ENCODE measurements around the gene ERBB4. TPM values are rescaled to one million over a fixed set of nuclear protein-coding genes. Genes with fewer than 3 reads are reported as not detected.
A peak's percentile ranks its signal among the peaks of the same experiment; 100 is the strongest.
"Not testable (repeated sequence)": the region's sequence is repeated elsewhere in the genome, so short reads cannot be mapped to it uniquely, and the experiment has no call there.

ERBB4 gene
- total RNA-seq, 1 donor from 2014 or later, result 0.05 TPM

- DNase-seq (ENCODE audit: low spot score) (no peak), ATAC-seq (no peak)
Observed at GRCh38 chr2:211760103-211760502, 778.5 kb downstream of the ERBB4 start.

- no peak for DNase-seq (ENCODE audit: low spot score)
Observed at GRCh38 chr2:211756266-211756665, 782.3 kb downstream of the ERBB4 start.

GRCh38 chr2:211755187-211755586, 783.4 kb downstream of the ERBB4 start:
- ATAC-seq, result no peak
- DNase-seq (ENCODE audit: low spot score), result no peak

More at GRCh38 chr2:211756266-211756665, 782.3 kb downstream of the ERBB4 start:
- ATAC-seq, result no peak

DNA sequence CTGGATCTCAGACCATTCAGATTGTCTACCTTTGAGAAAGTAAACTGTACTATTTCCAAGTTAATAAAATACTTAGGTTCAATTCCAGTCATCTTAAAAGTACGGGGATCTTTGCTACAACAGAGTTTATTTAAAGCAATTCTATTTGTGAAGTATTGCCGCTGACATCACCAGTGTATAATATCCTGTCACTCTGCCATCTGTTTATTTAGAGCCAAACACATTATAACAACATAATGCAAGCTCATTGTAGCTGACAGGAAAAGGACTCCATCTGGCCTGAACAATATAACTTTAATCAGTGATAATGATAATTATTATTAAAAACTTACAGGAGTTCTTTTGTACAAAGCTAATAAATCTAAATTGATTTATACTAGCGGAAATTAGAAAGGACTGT, 786.8 kb downstream of the ERBB4 start:
- DNase-seq (ENCODE audit: low spot score) (no peak), ATAC-seq (no peak)

DNA sequence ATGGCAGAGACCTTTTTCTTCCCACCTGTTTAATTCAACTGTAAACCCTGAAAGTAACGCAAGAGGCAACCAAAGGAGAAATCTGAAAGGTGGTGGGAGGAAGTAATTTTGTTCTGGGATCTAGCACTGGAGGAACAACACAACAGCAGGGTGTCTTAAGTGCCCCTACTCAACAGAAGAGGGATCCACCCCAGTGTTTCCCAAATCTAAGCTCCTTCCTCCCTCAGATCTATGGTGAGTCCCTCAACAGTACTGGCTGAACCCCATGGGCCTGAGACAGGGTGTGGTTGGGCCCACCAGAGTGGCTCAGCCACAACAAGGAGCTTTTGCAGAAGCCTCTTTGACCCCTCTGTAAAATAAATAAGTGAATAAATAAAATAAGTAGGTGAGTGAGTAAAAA, 790.3 kb downstream of the ERBB4 start:
- DNase-seq (ENCODE audit: low spot score) (no peak), ATAC-seq (no peak)

DNA sequence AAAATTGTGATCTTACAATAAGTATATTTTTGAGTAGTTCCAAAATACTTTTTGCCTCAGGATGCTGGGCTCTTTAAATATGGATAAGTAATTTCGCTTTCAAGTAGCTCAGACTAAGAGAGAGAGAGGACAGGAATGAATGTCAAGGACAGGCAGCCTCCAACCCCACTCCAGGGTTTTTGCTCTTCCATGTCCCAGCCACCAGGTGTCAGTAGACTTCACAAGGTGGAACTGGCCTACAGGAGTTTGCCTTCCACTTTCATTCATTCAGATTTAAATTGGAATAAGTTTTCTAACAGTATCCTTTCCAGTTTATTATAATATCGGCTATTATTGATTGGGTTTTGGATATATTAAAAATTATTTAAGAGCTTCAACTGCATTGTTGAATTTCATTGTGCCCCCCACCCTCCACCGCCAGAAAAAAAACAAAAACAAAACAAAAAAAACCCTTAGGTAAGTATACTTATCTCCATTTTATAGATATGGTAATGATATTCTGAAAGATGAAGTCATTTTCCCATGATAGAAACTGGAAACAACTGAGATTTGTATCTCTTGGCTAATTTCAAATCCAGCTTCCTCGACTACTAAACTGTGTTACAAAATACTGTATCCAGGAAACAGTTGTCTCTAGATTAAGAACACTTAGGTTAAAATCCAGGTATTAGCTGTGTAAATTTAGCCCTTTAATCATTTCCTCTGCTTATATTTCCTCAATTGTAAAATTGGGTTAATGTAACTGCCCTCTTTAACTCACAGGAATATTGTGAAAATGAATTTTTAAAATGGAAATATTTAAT, 793.1 kb downstream of the ERBB4 start:
- DNase-seq (ENCODE audit: low spot score), result no peak
- peak; percentile 92 for ATAC-seq

DNA sequence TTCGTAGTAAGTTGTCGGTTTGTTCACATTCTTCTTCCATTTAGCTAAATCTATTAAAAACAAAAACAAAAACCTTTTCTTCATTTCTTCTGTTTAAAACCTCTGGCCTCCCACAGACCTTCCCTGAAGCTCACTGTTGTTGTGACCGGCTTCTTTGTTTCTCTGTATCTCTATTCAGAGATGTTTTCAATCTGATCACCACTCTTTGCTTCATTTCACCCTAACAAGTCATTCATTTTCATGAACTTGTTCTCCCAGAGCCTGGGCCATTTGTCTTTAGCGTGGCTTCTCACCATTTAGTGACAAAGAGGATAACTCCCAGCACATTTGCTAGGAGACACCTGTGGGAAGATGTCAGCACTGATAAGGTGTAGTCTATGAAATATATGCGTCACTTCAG, 794.2 kb downstream of the ERBB4 start:
- DNase-seq (ENCODE audit: low spot score) (no peak), ATAC-seq (no peak)

DNA sequence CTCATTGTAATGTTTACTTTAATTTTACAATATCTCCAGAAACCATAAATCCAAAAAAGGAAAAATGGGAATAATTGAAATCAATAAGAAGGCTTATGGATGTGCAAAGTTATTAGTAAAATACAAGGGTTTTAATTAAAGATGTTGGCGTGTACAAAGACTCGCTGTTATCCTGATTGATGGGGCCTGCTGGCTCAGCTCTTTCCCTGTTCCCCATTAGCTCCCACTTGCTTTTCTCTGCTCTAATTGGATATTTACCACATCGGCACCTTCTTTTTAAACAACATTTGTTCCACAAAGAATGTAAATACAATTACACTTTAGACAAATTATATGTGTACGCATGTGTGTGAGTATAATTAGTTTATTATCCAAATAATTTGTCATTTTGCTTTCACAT, 796.6 kb downstream of the ERBB4 start:
- no peak for DNase-seq (ENCODE audit: low spot score)
- ATAC-seq, result no peak

- ATAC-seq (no peak), DNase-seq (ENCODE audit: low spot score) (no peak)
Observed at GRCh38 chr2:211737282-211737681, 801.3 kb downstream of the ERBB4 start.

DNA sequence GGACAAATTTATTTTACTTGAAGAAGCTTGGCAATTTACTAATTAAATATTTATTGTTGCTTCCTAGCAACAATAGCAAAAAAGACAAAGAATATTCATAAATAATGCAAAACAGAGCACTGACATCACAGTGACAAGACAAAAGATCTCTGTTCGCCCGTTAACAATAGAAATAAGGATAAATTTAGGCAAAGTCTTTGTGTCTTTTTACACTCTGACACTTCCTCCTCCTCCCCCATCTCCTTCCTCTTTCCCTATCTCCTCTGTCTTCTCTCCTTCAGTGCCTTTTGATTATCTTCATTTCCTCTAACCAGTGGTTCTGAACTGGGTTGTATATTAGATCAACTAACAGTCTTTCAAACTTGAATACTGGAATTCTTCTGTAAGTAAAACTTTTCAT, 808.4 kb downstream of the ERBB4 start:
- ATAC-seq (no peak), DNase-seq (ENCODE audit: low spot score) (no peak)

DNA sequence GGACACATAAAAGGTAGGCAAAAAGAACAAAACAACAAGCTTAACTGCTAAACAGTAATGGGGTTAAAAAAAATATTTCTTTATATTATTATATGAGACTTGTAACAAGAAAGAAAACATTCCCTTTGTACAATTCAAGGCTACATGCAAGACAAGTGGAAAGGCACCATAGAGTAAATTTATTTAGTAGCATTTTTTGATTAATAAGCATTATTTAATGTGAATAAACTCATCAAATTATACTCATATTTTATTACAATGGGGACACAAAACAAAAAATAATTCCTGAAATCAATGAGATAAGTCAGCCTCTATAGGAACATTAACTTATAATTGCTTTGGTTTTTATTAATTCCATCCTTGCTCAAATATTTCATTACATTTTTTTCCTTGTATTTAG, 809.2 kb downstream of the ERBB4 start:
- ATAC-seq (no peak), DNase-seq (ENCODE audit: low spot score) (no peak)

DNA sequence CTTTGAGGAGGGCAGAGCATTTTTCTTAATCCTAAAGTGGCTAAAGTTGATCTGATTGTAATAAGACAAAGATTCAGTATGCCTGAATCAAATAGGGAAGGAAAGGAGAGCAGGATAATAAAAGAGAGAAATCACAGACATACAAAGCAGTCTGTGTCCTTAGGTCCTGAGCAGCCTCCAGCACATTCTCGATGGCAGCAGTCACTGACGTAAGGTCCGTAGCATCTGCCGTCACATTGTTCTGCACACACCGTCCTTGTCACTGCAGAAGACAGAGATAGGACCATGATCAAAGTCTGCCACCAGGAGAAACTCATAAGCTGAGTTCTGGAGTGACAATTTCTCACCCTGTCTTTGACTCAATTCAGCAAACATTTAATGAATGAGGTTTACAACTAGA, 813.7 kb downstream of the ERBB4 start:
- DNase-seq (ENCODE audit: low spot score) (no peak), ATAC-seq (no peak)

DNA sequence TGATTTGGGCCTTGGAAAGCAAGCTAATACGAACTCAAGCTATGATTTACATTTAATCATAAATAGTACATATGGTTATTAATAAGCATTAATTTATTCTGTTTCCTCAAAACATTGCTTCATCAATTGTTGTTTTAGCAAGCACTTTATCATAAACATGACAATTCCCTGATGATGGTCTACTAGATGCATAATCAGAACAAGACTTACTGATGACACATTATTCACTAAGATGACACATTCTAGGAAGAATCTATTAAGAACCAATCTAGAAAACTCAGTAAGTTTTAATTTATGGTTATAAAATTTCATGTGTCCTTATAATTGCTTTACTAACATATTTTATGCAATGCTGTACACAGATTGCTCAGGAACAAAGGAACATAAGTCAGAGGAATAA, 815.2 kb downstream of the ERBB4 start:
- ATAC-seq (no peak), DNase-seq (ENCODE audit: low spot score) (no peak)

GRCh38 chr2:211722928-211723327, 815.7 kb downstream of the ERBB4 start:
- no peak for ATAC-seq
- no peak for DNase-seq (ENCODE audit: low spot score)

- DNase-seq (ENCODE audit: low spot score); ATAC-seq: not testable (repeated sequence)
Observed at GRCh38 chr2:211721874-211722273, 816.7 kb downstream of the ERBB4 start.

DNA sequence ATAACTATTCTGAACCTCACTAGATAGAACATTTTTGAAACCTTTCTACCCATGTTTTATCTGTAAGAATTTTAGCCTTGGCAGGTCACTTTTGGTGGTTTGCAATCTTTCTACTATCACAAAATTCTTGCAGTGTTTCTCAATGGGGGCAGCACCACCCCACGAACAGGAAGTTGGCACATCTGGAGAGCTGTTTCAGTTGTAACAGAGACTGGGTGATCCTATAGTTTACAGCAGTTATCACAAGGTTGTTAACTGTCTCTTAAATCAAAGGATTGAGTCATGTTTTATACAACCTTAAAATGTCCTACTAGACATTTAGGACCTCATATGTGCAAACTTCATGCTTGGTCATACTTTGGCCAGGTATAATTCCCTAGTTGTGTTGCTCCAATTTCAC, 829.2 kb downstream of the ERBB4 start:
- no peak for ATAC-seq

DNA sequence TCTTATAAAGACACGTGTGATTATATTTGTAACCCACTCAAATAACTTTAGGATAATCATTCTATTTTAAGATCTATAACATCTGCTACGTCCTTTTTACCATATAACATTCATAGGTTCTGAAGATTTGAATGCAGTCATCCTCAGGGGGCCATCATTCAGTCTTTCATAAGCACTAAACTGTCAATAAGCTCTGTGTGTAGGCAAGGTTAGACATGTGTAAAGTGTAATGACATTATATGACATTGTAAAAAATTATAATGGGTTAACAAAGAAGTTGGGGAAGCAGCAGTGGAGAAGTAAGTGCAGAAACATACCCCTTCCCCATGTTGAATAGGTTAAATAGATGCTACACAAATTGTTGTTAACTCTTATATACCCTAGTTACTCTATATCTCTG, 845.9 kb downstream of the ERBB4 start:
- no peak for DNase-seq (ENCODE audit: low spot score)
- ATAC-seq, result no peak

More for the DNA sequence above, 829.2 kb downstream of the ERBB4 start:
- no peak for DNase-seq (ENCODE audit: low spot score)

- ATAC-seq, result no peak
- no peak for DNase-seq (ENCODE audit: low spot score)
Observed at GRCh38 chr2:211690736-211691135, 847.9 kb downstream of the ERBB4 start.

DNA sequence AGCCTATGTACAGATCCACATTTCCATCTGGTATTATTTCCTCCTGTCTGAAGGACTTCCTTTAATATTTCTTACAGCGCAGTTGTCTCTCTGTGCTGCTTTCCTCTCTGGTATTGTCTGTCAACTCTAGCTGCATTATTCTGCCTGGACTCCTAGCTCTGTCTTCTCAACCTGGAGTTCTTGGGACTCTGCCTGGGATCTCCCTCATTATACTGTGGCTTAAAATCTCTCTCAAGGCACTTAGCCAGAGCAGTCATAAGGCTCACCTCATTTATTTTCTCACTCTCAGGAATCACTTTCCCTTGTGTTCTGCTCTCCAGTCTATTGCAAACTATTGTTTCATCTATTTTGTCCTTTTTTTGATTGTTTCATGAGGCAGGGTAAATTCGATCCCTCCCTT, 850.4 kb downstream of the ERBB4 start:
- no peak for ATAC-seq

DNA sequence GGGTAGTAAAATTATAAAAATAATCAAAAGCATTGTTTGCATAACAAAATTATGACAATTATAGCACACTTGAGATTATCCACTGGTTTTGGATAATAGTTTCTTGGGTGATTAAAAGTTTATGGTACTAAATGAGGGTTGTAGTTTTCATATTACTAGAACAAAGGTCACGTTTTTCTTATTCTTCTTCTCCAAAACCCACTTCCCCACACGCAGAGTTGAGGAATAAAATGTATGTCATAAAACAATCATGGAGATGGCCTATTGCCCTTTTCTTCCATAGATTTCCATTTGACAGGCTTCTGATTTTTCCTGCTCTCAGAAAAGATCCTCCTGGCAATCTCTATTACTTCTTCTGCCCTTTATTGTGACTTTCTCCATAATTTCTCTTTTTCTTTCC, 863.9 kb downstream of the ERBB4 start:
- ATAC-seq (no peak), DNase-seq (ENCODE audit: low spot score) (no peak)

More for the DNA sequence above, 850.4 kb downstream of the ERBB4 start:
- no peak for DNase-seq (ENCODE audit: low spot score)

DNA sequence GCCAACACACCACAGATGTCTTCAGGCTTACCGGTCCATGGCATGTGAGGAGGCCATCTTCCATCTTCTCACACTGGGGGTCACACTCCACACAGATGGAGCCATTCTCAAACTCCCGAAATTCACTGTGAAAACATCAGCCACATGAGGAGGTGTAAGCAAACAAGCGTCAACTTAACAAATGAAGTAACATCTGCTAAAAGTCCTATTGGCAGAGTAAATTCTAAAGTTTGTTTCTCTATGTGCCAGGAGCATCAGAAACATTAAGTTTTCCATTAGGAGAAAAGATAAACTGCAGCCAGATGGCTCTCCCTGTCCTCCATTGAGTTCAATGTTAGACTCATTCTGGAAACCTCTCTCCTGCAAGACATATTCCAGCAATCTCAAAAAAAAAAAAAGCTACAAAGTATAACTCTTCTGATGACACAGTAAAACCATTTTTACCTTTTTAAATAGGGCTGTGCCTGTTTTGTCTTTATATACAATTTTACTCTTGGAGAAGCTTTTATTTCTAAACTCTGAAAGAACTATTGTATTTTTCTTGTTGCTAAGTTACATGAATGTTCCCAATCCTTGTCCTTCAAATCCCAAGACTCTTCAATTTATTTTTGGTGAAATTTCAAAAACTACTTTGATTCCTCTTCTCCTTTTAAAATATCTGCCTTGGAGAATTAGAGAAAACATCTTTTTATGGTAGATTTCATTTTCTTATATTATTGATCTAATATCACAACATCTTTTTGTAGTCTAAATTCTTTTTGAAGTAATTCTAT, 865.3 kb downstream of the ERBB4 start:
- DNase-seq (ENCODE audit: low spot score), result no peak
- no peak for ATAC-seq

- no peak for DNase-seq (ENCODE audit: low spot score)
- no peak for ATAC-seq
Observed at GRCh38 chr2:211671977-211672376, 866.6 kb downstream of the ERBB4 start.

All from left lobe of liver (tissue), 2 donors.